K562 (cell line): ENCODE results near the gene CD300C. TPM values are rescaled to one million over a fixed set of nuclear protein-coding genes. Genes with fewer than 3 reads are reported as not detected.
A peak's percentile ranks its signal among the peaks of the same experiment; 100 is the strongest.

Experiments used
- ASH1L ChIP-seq: fragments of 450-650 bp; IDR thresholded peaks from 2 replicates; pipeline ENCODE4 v1.6.1; 2018; ENCODE audit warnings: borderline replicate concordance, mild to moderate bottlenecking, low read depth; ENCODE audit not compliant: partially characterized antibody
- ATF1 ChIP-seq, 2 experiments: fragments of 450-650 bp in 1 of 2; IDR thresholded peaks; 2 replicates each; pipeline ENCODE4 v1.6.1; 2016; ENCODE audit warnings: missing compliant biosample characterization in 1 of 2, missing genetic modification characterization in 1 of 2
- C11orf30 ChIP-seq: fragments of 450-650 bp; IDR thresholded peaks from 2 replicates; pipeline ENCODE4 v1.6.1; 2016; ENCODE audit warnings: low read depth, mild to moderate bottlenecking
- FOXK2 ChIP-seq, 2 experiments: fragments of 450-650 bp; IDR thresholded peaks in 1 of 2; conservative IDR thresholded peaks in 1 of 2; 2 replicates each; pipeline ENCODE4 v1.6.1; 2016; ENCODE audit warnings: low read depth in 2 of 2, mild to moderate bottlenecking in 1 of 2
- ID3 ChIP-seq, 2 experiments: fragments of 250-450 bp in 1 of 2; fragments of 450-650 bp in 1 of 2; sonication (Bioruptor Pico) in 1 of 2; IDR thresholded peaks; 2 replicates each; pipeline versions ENCODE4 v1.6.1 to v1.8.0; 2016 to 2021; ENCODE audit warnings: mild to moderate bottlenecking in 2 of 2, moderate library complexity in 2 of 2, missing compliant biosample characterization in 1 of 2, missing genetic modification characterization in 1 of 2
- JUN ChIP-seq, 2 experiments: sonication (generic) in 1 of 2; formaldehyde crosslinking in 1 of 2; IDR thresholded peaks; 2 replicates each; pipeline versions ENCODE4 v1.6.1 to v1.8.0; 2012 to 2022; ENCODE audit warnings: borderline replicate concordance in 2 of 2, mild to moderate bottlenecking in 2 of 2, improper control_type of control experiment in 1 of 2, low read depth in 1 of 2, low read length in 1 of 2, missing genetic modification reagents in 1 of 2
- MECOM ChIP-seq: fragments of 250-450 bp; sonication (Bioruptor Pico); IDR thresholded peaks from 2 replicates; pipeline ENCODE4 v1.8.0; 2022; ENCODE audit warnings: inconsistent platforms
- NCOA1 ChIP-seq: fragments of 450-650 bp; IDR thresholded peaks from 2 replicates; pipeline ENCODE4 v1.6.1; 2016; ENCODE audit warnings: low read depth
- NFXL1 ChIP-seq: fragments of 450-650 bp; formaldehyde crosslinking; IDR thresholded peaks from 2 replicates; pipeline ENCODE4 v1.4.0; 2021; ENCODE audit warnings: mild to moderate bottlenecking
- PHB2 ChIP-seq: fragments of 450-650 bp; IDR thresholded peaks from 2 replicates; pipeline ENCODE4 v1.6.1; 2017; ENCODE audit warnings: low read depth
- PHF20 ChIP-seq: fragments of 450-650 bp; IDR thresholded peaks from 2 replicates; pipeline ENCODE4 v1.6.1; 2018; ENCODE audit not compliant: partially characterized antibody
- RBM34 ChIP-seq: fragments of 200-400 bp; formaldehyde crosslinking; IDR thresholded peaks from 2 replicates; pipeline ENCODE4 v1.6.1; 2018; ENCODE audit warnings: low read length, borderline replicate concordance; ENCODE audit not compliant: insufficient read depth
- TCF7L2 ChIP-seq: fragments of 150-350 bp; IDR thresholded peaks from 2 replicates; pipeline ENCODE4 v1.6.1; 2016; ENCODE audit warnings: low read depth, mild to moderate bottlenecking, low read length, moderate library complexity
- THRAP3 ChIP-seq: fragments of 450-650 bp; IDR thresholded peaks from 2 replicates; pipeline ENCODE4 v1.6.1; 2016; ENCODE audit warnings: mild to moderate bottlenecking, inconsistent platforms, borderline replicate concordance
- ZKSCAN1 ChIP-seq: fragments of 150-350 bp; IDR thresholded peaks from 2 replicates; pipeline ENCODE4 v1.6.1; 2016; ENCODE audit warnings: low read depth, low read length
- polyA plus RNA-seq, 8 experiments: library from polyadenylated mRNA; depleted of rRNA in 4 of 8; stranded (reverse) in 5 of 8; unstranded in 3 of 8; fragments of >200 nt; fragmentation: Nextera tagmentation in 2 of 8; fragmentation: Illumina TruSeq in 1 of 8; extraction: Ambion mirVana in 2 of 8; extraction: Trizol in 1 of 8; gene quantifications; 2 replicates each; pipeline versions ENCODE4 v1.2.1 to v1.2.3, GENCODE V29; 2011 to 2014; ENCODE audit warnings: inconsistent platforms in 1 of 8, missing spikeins in 1 of 8
- total RNA-seq, 7 experiments: library from RNA; depleted of rRNA in 6 of 7; stranded (reverse); fragments of >200 nt in 6 of 7; fragmentation: Illumina TruSeq in 2 of 7; extraction: Trizol in 2 of 7; gene quantifications; 2 replicates each; pipeline versions ENCODE4 v1.2.1 to v1.2.3, GENCODE V29; 2011 to 2021; ENCODE audit warnings: low replicate concordance in 1 of 7
- TF ChIP-seq, protein P1 (sequence below), 2 experiments: fragments of 450-650 bp; IDR thresholded peaks; 2 replicates each; pipeline ENCODE4 v1.6.1; 2018; ENCODE audit warnings: mild to moderate bottlenecking in 2 of 2, low read depth in 1 of 2; ENCODE audit not compliant: partially characterized antibody in 2 of 2
- TF ChIP-seq, protein P2 (sequence below): sonication (generic); formaldehyde crosslinking; IDR thresholded peaks from 2 replicates; pipeline ENCODE4 v1.8.0; 2022; ENCODE audit warnings: mild to moderate bottlenecking, missing genetic modification reagents

The CD300C gene
- total and polyA plus RNA-seq, 9 of the 15 experiments (the other 6 are each of a cell fraction or from before 2014, with no cell fraction given): 0.04 to 0.16 (median 0.07) TPM; not detected in 6

DNA sequence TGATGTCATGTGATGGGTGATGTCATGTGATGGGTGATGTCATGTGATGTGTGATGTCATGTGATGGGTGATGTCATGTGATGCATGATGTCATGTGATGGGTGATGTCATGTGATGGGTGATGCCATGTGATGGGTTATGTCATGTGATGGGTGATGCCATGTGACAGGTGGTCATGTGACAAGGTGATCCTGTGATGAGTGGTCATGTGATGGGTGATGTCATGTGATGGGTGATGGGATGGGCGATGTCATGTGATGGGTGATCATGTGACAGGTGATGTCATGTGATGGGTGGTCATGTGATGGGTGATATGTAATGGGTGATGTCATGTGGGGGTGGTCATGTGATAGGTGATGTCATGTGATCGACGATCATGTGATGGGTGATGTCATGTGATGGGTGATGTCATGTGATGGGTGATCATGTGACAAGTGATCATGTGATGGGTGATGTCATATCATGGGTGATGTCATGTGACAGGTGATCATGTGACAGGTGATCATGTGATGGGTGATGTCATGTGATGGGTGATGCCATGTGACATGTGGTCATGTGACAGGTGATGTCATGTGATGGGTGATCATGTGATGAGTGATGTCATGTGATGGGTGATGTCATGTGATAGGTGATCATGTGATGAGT is 31.8 kb downstream of the CD300C start (continued):
- TF ChIP-seq, protein P1, sequence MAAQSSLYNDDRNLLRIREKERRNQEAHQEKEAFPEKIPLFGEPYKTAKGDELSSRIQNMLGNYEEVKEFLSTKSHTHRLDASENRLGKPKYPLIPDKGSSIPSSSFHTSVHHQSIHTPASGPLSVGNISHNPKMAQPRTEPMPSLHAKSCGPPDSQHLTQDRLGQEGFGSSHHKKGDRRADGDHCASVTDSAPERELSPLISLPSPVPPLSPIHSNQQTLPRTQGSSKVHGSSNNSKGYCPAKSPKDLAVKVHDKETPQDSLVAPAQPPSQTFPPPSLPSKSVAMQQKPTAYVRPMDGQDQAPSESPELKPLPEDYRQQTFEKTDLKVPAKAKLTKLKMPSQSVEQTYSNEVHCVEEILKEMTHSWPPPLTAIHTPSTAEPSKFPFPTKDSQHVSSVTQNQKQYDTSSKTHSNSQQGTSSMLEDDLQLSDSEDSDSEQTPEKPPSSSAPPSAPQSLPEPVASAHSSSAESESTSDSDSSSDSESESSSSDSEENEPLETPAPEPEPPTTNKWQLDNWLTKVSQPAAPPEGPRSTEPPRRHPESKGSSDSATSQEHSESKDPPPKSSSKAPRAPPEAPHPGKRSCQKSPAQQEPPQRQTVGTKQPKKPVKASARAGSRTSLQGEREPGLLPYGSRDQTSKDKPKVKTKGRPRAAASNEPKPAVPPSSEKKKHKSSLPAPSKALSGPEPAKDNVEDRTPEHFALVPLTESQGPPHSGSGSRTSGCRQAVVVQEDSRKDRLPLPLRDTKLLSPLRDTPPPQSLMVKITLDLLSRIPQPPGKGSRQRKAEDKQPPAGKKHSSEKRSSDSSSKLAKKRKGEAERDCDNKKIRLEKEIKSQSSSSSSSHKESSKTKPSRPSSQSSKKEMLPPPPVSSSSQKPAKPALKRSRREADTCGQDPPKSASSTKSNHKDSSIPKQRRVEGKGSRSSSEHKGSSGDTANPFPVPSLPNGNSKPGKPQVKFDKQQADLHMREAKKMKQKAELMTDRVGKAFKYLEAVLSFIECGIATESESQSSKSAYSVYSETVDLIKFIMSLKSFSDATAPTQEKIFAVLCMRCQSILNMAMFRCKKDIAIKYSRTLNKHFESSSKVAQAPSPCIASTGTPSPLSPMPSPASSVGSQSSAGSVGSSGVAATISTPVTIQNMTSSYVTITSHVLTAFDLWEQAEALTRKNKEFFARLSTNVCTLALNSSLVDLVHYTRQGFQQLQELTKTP (IDR thresholded peaks at IDR 0.05; ENCODE audit: low read depth in 1 of 2, partially characterized antibody in 2 of 2): peak in 1 of 2 experiments; percentile 95
- TF ChIP-seq RBM34 (no peak), JUN (IDR thresholded peaks at IDR 0.05; ENCODE audit: borderline replicate concordance, low read depth, low read length) (peak; percentile 67; the same call in 1 of the 2 replicates), JUN (CRISPR knock-in tag; IDR thresholded peaks at IDR 0.05; ENCODE audit: borderline replicate concordance) (peak; percentile 100), ZKSCAN1 (no peak), FOXK2 (conservative IDR thresholded peaks at IDR 0.05 in 1 of 2, IDR thresholded peaks at IDR 0.05 in 1 of 2; ENCODE audit: low read depth in 2 of 2) (no peak), NCOA1 (peak; percentile 98), TCF7L2 (no peak), C11orf30 (peak; percentile 54), ASH1L (no peak), NFXL1 (CRISPR knock-in tag) (no peak), ID3 (CRISPR knock-in tag; IDR thresholded peaks at IDR 0.05) (no peak), ID3 (tag; IDR thresholded peaks at IDR 0.05) (no peak), ATF1 (CRISPR knock-in tag; IDR thresholded peaks at IDR 0.05) (peak; percentile 56), ATF1 (tag; IDR thresholded peaks at IDR 0.05) (peak; percentile 97), PHB2 (no peak), THRAP3 (no peak), MECOM (CRISPR knock-in tag) (no peak), PHF20 (peak; percentile 41)
- TF ChIP-seq, protein P2, sequence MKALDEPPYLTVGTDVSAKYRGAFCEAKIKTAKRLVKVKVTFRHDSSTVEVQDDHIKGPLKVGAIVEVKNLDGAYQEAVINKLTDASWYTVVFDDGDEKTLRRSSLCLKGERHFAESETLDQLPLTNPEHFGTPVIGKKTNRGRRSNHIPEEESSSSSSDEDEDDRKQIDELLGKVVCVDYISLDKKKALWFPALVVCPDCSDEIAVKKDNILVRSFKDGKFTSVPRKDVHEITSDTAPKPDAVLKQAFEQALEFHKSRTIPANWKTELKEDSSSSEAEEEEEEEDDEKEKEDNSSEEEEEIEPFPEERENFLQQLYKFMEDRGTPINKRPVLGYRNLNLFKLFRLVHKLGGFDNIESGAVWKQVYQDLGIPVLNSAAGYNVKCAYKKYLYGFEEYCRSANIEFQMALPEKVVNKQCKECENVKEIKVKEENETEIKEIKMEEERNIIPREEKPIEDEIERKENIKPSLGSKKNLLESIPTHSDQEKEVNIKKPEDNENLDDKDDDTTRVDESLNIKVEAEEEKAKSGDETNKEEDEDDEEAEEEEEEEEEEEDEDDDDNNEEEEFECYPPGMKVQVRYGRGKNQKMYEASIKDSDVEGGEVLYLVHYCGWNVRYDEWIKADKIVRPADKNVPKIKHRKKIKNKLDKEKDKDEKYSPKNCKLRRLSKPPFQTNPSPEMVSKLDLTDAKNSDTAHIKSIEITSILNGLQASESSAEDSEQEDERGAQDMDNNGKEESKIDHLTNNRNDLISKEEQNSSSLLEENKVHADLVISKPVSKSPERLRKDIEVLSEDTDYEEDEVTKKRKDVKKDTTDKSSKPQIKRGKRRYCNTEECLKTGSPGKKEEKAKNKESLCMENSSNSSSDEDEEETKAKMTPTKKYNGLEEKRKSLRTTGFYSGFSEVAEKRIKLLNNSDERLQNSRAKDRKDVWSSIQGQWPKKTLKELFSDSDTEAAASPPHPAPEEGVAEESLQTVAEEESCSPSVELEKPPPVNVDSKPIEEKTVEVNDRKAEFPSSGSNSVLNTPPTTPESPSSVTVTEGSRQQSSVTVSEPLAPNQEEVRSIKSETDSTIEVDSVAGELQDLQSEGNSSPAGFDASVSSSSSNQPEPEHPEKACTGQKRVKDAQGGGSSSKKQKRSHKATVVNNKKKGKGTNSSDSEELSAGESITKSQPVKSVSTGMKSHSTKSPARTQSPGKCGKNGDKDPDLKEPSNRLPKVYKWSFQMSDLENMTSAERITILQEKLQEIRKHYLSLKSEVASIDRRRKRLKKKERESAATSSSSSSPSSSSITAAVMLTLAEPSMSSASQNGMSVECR (CRISPR knock-in tag): peak; percentile 99
